GM12891 (cell line): ENCODE measurements around the gene COP1.

Experiments used
- POLR2A ChIP-seq: IDR thresholded peaks from 2 replicates; pipeline ENCODE4 v1.6.1; 2011; ENCODE audit warnings: low read depth, low read length, control low read depth
- SPI1 ChIP-seq: IDR thresholded peaks from 2 replicates; pipeline ENCODE4 v1.6.1; 2011; ENCODE audit warnings: low read depth, low read length, control low read depth
- TAF1 ChIP-seq: IDR thresholded peaks from 2 replicates; pipeline ENCODE4 v1.6.1; 2011; ENCODE audit warnings: low read depth, low read length, control low read depth

- TF ChIP-seq POLR2A (no peak), SPI1 (no peak), TAF1 (no peak)
These were observed 116.3 kb downstream of the COP1 start for GRCh38 chr1:176090766-176091165.
